HCT116 (cell line): ENCODE results near the gene DCDC2. TPM values are rescaled to one million over a fixed set of nuclear protein-coding genes. Genes with fewer than 3 reads are reported as not detected.

Experiments
- ATAC-seq: fragments of 200-7000 bp; cut with Tn5 transposase; 2 replicates; pipeline ENCODE4 v1.9.1; 2020; ENCODE audit warnings: mild to moderate bottlenecking, moderate library complexity
- BruUV-seq: library from RNA; stranded (reverse); fragments of 400-500 nt; replicated peaks from 2 replicates; lab custom pipeline; 2021; lab: Mats Ljungman, UMichigan
- CTCF ChIA-PET: fragments of 300-600 bp; sonication (Branson Sonifier 250); formaldehyde crosslinking; loops from one replicate; lab custom pipeline; 2021; ENCODE audit warnings: antibody characterized with exemption; lab: Charles Lee
- POLR2A ChIA-PET: fragments of 300-600, 350-600 bp; sonication (Branson Sonifier 250); formaldehyde crosslinking; loops from one replicate; lab custom pipeline; 2021; ENCODE audit warnings: antibody characterized with exemption; lab: Charles Lee
- RAD21 ChIA-PET, 2 experiments: fragments of 300-600 bp; sonication (Branson Sonifier 250); formaldehyde crosslinking; loops; one replicate each; lab custom pipeline; 2023; ENCODE audit warnings: low total read pairs in 2 of 2; ENCODE audit not compliant: uncharacterized antibody in 2 of 2, unreplicated experiment in 2 of 2, low non-redundant PET in 1 of 2; lab: Charles Lee
- DNase-seq: peaks from one replicate; pipeline ENCODE4 v3.0.0-alpha.2; 2010; ENCODE audit warnings: low read depth, low spot score
- H2AFZ ChIP-seq: fragments of 200-600 bp; shearing (Covaris generic), sonication (generic); 2 replicates; pipeline ENCODE4 v1.6.1; 2017; ENCODE audit warnings: low read depth, mixed run types, mixed read lengths, antibody characterized with exemption, low read length; ENCODE audit not compliant: poor library complexity, severe bottlenecking
- H3K27ac ChIP-seq: 2 replicates; pipeline ENCODE4 v1.5.1; 2012; ENCODE audit warnings: low read depth, low read length
- H3K27me3 ChIP-seq: fragments of 200-600 bp; sonication (generic); 2 replicates; pipeline ENCODE4 v1.6.1; 2016; ENCODE audit warnings: mixed run types, low read length, mixed read lengths; ENCODE audit not compliant: insufficient read depth
- H3K36me3 ChIP-seq, 2 experiments: fragments of 200-500 bp in 1 of 2; fragments of 200-600 bp in 1 of 2; sonication (Bioruptor generic) in 1 of 2; sonication (generic) in 1 of 2; 2 replicates each; pipeline versions ENCODE4 v1.5.1 to v1.6.1; 2014 to 2016; ENCODE audit warnings: low read length in 2 of 2, inconsistent platforms in 1 of 2, mixed read lengths in 1 of 2, mixed run types in 1 of 2; ENCODE audit not compliant: insufficient read depth in 2 of 2, control insufficient read depth in 1 of 2
- H3K4me1 ChIP-seq, 2 experiments: fragments of 200-600 bp in 1 of 2; sonication (generic) in 1 of 2; 2 replicates each; pipeline versions ENCODE4 v1.5.1 to v1.6.1; 2012 to 2017; ENCODE audit warnings: low read length in 2 of 2, inconsistent platforms in 1 of 2, mild to moderate bottlenecking in 1 of 2, mixed read lengths in 1 of 2, mixed run types in 1 of 2, moderate library complexity in 1 of 2; ENCODE audit not compliant: insufficient read depth in 2 of 2, control insufficient read depth in 1 of 2
- H3K4me2 ChIP-seq: fragments of 200-600 bp; sonication (generic); 2 replicates; pipeline ENCODE4 v1.6.1; 2017; ENCODE audit warnings: mixed run types, low read length, mixed read lengths
- H3K4me3 ChIP-seq, 2 experiments: fragments of 200-600 bp in 1 of 2; sonication (generic) in 1 of 2; replicated peaks in 1 of 2; 2 replicates each; pipeline ENCODE4 v1.5.1; 2011 to 2016; ENCODE audit warnings: low read length in 2 of 2, control low read depth in 1 of 2, low read depth in 1 of 2, mild to moderate bottlenecking in 1 of 2, mixed read lengths in 1 of 2, mixed run types in 1 of 2
- H3K79me2 ChIP-seq: fragments of 200-600 bp; sonication (generic); 2 replicates; pipeline ENCODE4 v1.6.1; 2017; ENCODE audit warnings: mild to moderate bottlenecking, mixed run types, low read length, moderate library complexity, mixed read lengths; ENCODE audit not compliant: insufficient read depth
- H3K9ac ChIP-seq: fragments of 200-600 bp; sonication (generic); 2 replicates; pipeline ENCODE4 v1.6.1; 2016; ENCODE audit warnings: low read length, mixed read lengths
- H3K9me2 ChIP-seq: fragments of 200-600 bp; sonication (generic), shearing (Covaris generic); 2 replicates; pipeline ENCODE4 v1.6.1; 2017; ENCODE audit warnings: mixed run types, mild to moderate bottlenecking, moderate library complexity; ENCODE audit not compliant: insufficient read depth
- H3K9me3 ChIP-seq, 2 experiments: fragments of 200-500 bp in 1 of 2; fragments of 200-600 bp in 1 of 2; sonication (Bioruptor generic) in 1 of 2; sonication (generic) in 1 of 2; 2 replicates each; pipeline ENCODE4 v1.6.1; 2014 to 2017; ENCODE audit warnings: low read length in 2 of 2, mixed read lengths in 2 of 2, inconsistent platforms in 1 of 2, low read depth in 1 of 2, mild to moderate bottlenecking in 1 of 2, mixed run types in 1 of 2, moderate library complexity in 1 of 2; ENCODE audit not compliant: control insufficient read depth in 1 of 2, insufficient read depth in 1 of 2
- H4K20me1 ChIP-seq: fragments of 200-600 bp; sonication (generic), shearing (Covaris generic); 2 replicates; pipeline ENCODE4 v1.6.1; 2017; ENCODE audit warnings: mixed run types, mild to moderate bottlenecking, moderate library complexity; ENCODE audit not compliant: insufficient read depth
- CBX3 ChIP-seq: IDR thresholded peaks from 2 replicates; pipeline ENCODE4 v1.6.1; 2012; ENCODE audit warnings: low read depth
- CEBPB ChIP-seq: IDR thresholded peaks from 2 replicates; pipeline ENCODE4 v1.6.1; 2012; ENCODE audit warnings: low read depth
- ELF1 ChIP-seq: IDR thresholded peaks from 2 replicates; pipeline ENCODE4 v1.6.1; 2012; ENCODE audit warnings: low read depth, borderline replicate concordance
- EZH2 ChIP-seq: fragments of 200-600 bp; sonication (generic); IDR thresholded peaks from 2 replicates; pipeline ENCODE4 v1.6.1; 2017; ENCODE audit warnings: antibody characterized with exemption, mixed run types
- EZH2phosphoT487 ChIP-seq: fragments of 200-600 bp; IDR thresholded peaks from 2 replicates; pipeline ENCODE4 v1.6.1; 2018; ENCODE audit warnings: antibody characterized with exemption, borderline replicate concordance
- FOSL1 ChIP-seq: IDR thresholded peaks from 2 replicates; pipeline ENCODE4 v1.6.1; 2012; ENCODE audit warnings: low read depth
- JUND ChIP-seq: IDR thresholded peaks from 2 replicates; pipeline ENCODE4 v1.6.1; 2012
- POLR2A ChIP-seq: IDR thresholded peaks from 2 replicates; pipeline ENCODE4 v1.7.0; 2011; ENCODE audit warnings: borderline replicate concordance; ENCODE audit not compliant: insufficient read depth, insufficient read length; ENCODE audit errors: extremely low read depth
- POLR2AphosphoS5 ChIP-seq: IDR thresholded peaks from 2 replicates; pipeline ENCODE4 v1.6.1; 2011; ENCODE audit warnings: mild to moderate bottlenecking, low read depth, low read length, moderate library complexity
- RAD21 ChIP-seq: IDR thresholded peaks from 2 replicates; pipeline ENCODE4 v1.6.1; 2012; ENCODE audit warnings: low read depth, mild to moderate bottlenecking
- SIN3A ChIP-seq: IDR thresholded peaks from 2 replicates; pipeline ENCODE4 v1.6.1; 2012; ENCODE audit warnings: low read depth
- SRF ChIP-seq: IDR thresholded peaks from 2 replicates; pipeline ENCODE4 v1.6.1; 2012; ENCODE audit warnings: low read depth
- TCF7L2 ChIP-seq: IDR thresholded peaks from 2 replicates; pipeline ENCODE4 v1.7.0; 2011; ENCODE audit warnings: borderline replicate concordance, inconsistent platforms; ENCODE audit not compliant: insufficient read depth, insufficient read length; ENCODE audit errors: extremely low read depth
- YY1 ChIP-seq: IDR thresholded peaks from 2 replicates; pipeline ENCODE4 v1.6.1; 2011; ENCODE audit warnings: low read length, low read depth, moderate library complexity, mild to moderate bottlenecking; ENCODE audit not compliant: insufficient replicate concordance; ENCODE audit errors: extremely low read depth
- ZFX ChIP-seq: fragments of 450-650 bp; IDR thresholded peaks from 2 replicates; pipeline ENCODE4 v1.6.1; 2017
- ZNF274 ChIP-seq: fragments of 200-500 bp; sonication (Bioruptor generic); IDR thresholded peaks from 2 replicates; pipeline ENCODE4 v1.6.1; 2014; ENCODE audit warnings: mild to moderate bottlenecking, low read depth, low read length, inconsistent platforms
- intact Hi-C: fragments of 100-400 bp; cut with micrococcal nuclease; formaldehyde crosslinking; loops from 2 replicates; pipeline ENCODE4 v1.10.0; 2022
- total RNA-seq: library from RNA; stranded (reverse); gene quantifications from one replicate; pipeline ENCODE4 v1.2.1, GENCODE V29; 2021; ENCODE audit not compliant: unreplicated experiment
- TF ChIP-seq, protein P1 (sequence below): IDR thresholded peaks from 2 replicates; pipeline ENCODE4 v1.6.1; 2012; ENCODE audit warnings: low read depth
- TF ChIP-seq, protein P2 (sequence below): IDR thresholded peaks from 2 replicates; pipeline ENCODE4 v1.6.1; 2012
- TF ChIP-seq, protein P3 (sequence below), 3 experiments: fragments of 200-600 bp in 1 of 3; sonication (generic) in 1 of 3; IDR thresholded peaks in 2 of 3; conservative IDR thresholded peaks in 1 of 3; 2 replicates each; pipeline ENCODE4 v1.5.1; 2012 to 2017; ENCODE audit warnings: low read depth in 2 of 3, low read length in 2 of 3, antibody characterized with exemption in 1 of 3, borderline replicate concordance in 1 of 3, control low read depth in 1 of 3, mild to moderate bottlenecking in 1 of 3, mixed read lengths in 1 of 3, mixed run types in 1 of 3, moderate library complexity in 1 of 3; ENCODE audit not compliant: insufficient read depth in 1 of 3
- TF ChIP-seq, protein P4 (sequence below): IDR thresholded peaks from 2 replicates; pipeline ENCODE4 v1.6.1; 2011; ENCODE audit warnings: mild to moderate bottlenecking, low read length, moderate library complexity; ENCODE audit not compliant: insufficient replicate concordance; ENCODE audit errors: extremely low read depth

DCDC2 gene
- total RNA-seq, 1 experiment from 2014 or later = 0.17 TPM

DNA sequence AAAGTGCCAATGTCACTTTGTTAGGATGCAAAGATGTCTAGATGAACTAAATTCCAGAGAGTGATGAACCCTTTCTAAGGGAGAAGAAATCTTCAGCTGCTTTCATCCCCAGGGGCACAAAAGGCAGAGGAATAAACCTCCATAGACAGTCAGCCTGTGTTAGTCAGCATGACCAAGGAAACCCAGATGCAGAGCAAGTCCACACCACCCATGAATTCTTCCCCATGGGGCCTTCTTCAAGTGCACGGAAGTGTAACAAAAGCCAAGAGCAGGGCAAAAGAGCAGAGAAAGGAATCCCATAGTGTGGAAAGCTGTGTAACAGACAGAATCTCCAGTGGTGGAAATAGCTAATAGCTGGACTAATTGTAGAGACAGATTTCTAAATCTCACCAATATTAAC, 50.0 kb downstream of the DCDC2 start:
- Histone ChIP-seq H3K27ac (no peak overlapping the region), H3K79me2 (no peaks in the 10 kb centered on the region), H3K9me3 (no peaks in the 10 kb centered on the region; a peak in 1 of 4 replicates), H4K20me1 (no peaks in the 10 kb centered on the region), H3K27me3 (no peaks in the 10 kb centered on the region), H3K9ac (no peak overlapping the region), H3K9me2 (no peaks in the 10 kb centered on the region), H3K4me1 (no peaks in the 10 kb centered on the region), H3K4me3 (no peak overlapping the region), H3K4me2 (no peak overlapping the region), H3K36me3 (no peaks in the 10 kb centered on the region), H2AFZ (no peak overlapping the region)
- DNase-seq (no peak), ATAC-seq (no peak)
- no peak for TF ChIP-seq TCF7L2
- TF ChIP-seq, protein P1, sequence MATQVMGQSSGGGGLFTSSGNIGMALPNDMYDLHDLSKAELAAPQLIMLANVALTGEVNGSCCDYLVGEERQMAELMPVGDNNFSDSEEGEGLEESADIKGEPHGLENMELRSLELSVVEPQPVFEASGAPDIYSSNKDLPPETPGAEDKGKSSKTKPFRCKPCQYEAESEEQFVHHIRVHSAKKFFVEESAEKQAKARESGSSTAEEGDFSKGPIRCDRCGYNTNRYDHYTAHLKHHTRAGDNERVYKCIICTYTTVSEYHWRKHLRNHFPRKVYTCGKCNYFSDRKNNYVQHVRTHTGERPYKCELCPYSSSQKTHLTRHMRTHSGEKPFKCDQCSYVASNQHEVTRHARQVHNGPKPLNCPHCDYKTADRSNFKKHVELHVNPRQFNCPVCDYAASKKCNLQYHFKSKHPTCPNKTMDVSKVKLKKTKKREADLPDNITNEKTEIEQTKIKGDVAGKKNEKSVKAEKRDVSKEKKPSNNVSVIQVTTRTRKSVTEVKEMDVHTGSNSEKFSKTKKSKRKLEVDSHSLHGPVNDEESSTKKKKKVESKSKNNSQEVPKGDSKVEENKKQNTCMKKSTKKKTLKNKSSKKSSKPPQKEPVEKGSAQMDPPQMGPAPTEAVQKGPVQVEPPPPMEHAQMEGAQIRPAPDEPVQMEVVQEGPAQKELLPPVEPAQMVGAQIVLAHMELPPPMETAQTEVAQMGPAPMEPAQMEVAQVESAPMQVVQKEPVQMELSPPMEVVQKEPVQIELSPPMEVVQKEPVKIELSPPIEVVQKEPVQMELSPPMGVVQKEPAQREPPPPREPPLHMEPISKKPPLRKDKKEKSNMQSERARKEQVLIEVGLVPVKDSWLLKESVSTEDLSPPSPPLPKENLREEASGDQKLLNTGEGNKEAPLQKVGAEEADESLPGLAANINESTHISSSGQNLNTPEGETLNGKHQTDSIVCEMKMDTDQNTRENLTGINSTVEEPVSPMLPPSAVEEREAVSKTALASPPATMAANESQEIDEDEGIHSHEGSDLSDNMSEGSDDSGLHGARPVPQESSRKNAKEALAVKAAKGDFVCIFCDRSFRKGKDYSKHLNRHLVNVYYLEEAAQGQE = no peak
- no peak for TF ChIP-seq POLR2A
- no peak for TF ChIP-seq ELF1
- TF ChIP-seq SIN3A = no peak
- no peak for TF ChIP-seq CEBPB
- no peak for TF ChIP-seq CBX3
- TF ChIP-seq, protein P2, sequence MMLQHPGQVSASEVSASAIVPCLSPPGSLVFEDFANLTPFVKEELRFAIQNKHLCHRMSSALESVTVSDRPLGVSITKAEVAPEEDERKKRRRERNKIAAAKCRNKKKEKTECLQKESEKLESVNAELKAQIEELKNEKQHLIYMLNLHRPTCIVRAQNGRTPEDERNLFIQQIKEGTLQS = no peak
- TF ChIP-seq, protein P3, sequence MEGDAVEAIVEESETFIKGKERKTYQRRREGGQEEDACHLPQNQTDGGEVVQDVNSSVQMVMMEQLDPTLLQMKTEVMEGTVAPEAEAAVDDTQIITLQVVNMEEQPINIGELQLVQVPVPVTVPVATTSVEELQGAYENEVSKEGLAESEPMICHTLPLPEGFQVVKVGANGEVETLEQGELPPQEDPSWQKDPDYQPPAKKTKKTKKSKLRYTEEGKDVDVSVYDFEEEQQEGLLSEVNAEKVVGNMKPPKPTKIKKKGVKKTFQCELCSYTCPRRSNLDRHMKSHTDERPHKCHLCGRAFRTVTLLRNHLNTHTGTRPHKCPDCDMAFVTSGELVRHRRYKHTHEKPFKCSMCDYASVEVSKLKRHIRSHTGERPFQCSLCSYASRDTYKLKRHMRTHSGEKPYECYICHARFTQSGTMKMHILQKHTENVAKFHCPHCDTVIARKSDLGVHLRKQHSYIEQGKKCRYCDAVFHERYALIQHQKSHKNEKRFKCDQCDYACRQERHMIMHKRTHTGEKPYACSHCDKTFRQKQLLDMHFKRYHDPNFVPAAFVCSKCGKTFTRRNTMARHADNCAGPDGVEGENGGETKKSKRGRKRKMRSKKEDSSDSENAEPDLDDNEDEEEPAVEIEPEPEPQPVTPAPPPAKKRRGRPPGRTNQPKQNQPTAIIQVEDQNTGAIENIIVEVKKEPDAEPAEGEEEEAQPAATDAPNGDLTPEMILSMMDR (IDR thresholded peaks at IDR 0.05 in 2 of 3, conservative IDR thresholded peaks at IDR 0.05 in 1 of 3; ENCODE audit: borderline replicate concordance in 1 of 3, insufficient read depth in 1 of 3, low read depth in 2 of 3, low read length in 2 of 3) = no peak
- no peak for TF ChIP-seq SRF
- TF ChIP-seq, protein P4, sequence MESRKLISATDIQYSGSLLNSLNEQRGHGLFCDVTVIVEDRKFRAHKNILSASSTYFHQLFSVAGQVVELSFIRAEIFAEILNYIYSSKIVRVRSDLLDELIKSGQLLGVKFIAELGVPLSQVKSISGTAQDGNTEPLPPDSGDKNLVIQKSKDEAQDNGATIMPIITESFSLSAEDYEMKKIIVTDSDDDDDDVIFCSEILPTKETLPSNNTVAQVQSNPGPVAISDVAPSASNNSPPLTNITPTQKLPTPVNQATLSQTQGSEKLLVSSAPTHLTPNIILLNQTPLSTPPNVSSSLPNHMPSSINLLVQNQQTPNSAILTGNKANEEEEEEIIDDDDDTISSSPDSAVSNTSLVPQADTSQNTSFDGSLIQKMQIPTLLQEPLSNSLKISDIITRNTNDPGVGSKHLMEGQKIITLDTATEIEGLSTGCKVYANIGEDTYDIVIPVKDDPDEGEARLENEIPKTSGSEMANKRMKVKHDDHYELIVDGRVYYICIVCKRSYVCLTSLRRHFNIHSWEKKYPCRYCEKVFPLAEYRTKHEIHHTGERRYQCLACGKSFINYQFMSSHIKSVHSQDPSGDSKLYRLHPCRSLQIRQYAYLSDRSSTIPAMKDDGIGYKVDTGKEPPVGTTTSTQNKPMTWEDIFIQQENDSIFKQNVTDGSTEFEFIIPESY = no peak
- no peak for TF ChIP-seq EZH2phosphoT487
- TF ChIP-seq ZFX = no peak
- no peak for TF ChIP-seq RAD21
- TF ChIP-seq ZNF274 = no peak
- TF ChIP-seq EZH2 = no peak
- TF ChIP-seq FOSL1 = no peak
- no peak for TF ChIP-seq POLR2AphosphoS5
- no peak for TF ChIP-seq JUND
- TF ChIP-seq YY1 = no peak
- RAD21 ChIA-PET = no interaction called here
- intact Hi-C loops = no loop called here
- CTCF ChIA-PET = no interaction called here
- POLR2A ChIA-PET = no interaction called here
- BruUV-seq = no TSS peak
